Mesendoderm (in vitro differentiated cells): Measurements from ENCODE around the gene RNF222. TPM values are rescaled to one million over a fixed set of nuclear protein-coding genes. Genes with fewer than 3 reads are reported as not detected.

Experiments used
- DNase-seq: peaks from one replicate; pipeline ENCODE4 v3.0.0; 2013
- H2AK5ac ChIP-seq: 2 replicates; pipeline ENCODE4 v1.6.1; 2013; ENCODE audit warnings: low read length, inconsistent platforms
- H2BK120ac ChIP-seq: 2 replicates; pipeline ENCODE4 v1.6.1; 2013; ENCODE audit warnings: low read depth, mild to moderate bottlenecking, low read length, moderate library complexity, mixed read lengths
- H2BK15ac ChIP-seq: replicated peaks from 2 replicates; pipeline ENCODE4 v1.6.1; 2013; ENCODE audit warnings: low read depth, mild to moderate bottlenecking, moderate library complexity
- H2BK5ac ChIP-seq: 2 replicates; pipeline ENCODE4 v1.6.1; 2013; ENCODE audit warnings: low read length, inconsistent platforms
- H3K18ac ChIP-seq: 2 replicates; pipeline ENCODE4 v1.6.1; 2013; ENCODE audit warnings: mild to moderate bottlenecking, low read length, mixed read lengths
- H3K23ac ChIP-seq: one replicate; pipeline ENCODE4 v1.6.1; 2013; ENCODE audit warnings: low read length
- H3K27ac ChIP-seq: 2 replicates; pipeline ENCODE4 v1.5.1; 2013; ENCODE audit warnings: low read depth, mild to moderate bottlenecking, inconsistent platforms, low read length, moderate library complexity
- H3K27me3 ChIP-seq: 2 replicates; pipeline ENCODE4 v1.6.1; 2013; ENCODE audit warnings: low read length, control low read depth, mild to moderate bottlenecking, inconsistent platforms; ENCODE audit not compliant: insufficient read depth, poor library complexity
- H3K36me3 ChIP-seq: 2 replicates; pipeline ENCODE4 v1.6.1; 2013; ENCODE audit warnings: low read length, inconsistent platforms; ENCODE audit not compliant: control insufficient read depth, insufficient read depth
- H3K4ac ChIP-seq: one replicate; pipeline ENCODE4 v1.6.1; 2013; ENCODE audit warnings: low read depth, mild to moderate bottlenecking, low read length, moderate library complexity
- H3K4me1 ChIP-seq: 2 replicates; pipeline ENCODE4 v1.6.1; 2013; ENCODE audit warnings: low read depth, low read length, inconsistent platforms; ENCODE audit not compliant: control insufficient read depth
- H3K4me2 ChIP-seq: 2 replicates; pipeline ENCODE4 v1.6.1; 2013; ENCODE audit warnings: low read length
- H3K4me3 ChIP-seq: 2 replicates; pipeline ENCODE4 v1.5.1; 2013; ENCODE audit warnings: mild to moderate bottlenecking, low read length
- H3K56ac ChIP-seq: one replicate; pipeline ENCODE4 v1.6.1; 2013; ENCODE audit warnings: low read length
- H3K79me1 ChIP-seq: 2 replicates; pipeline ENCODE4 v1.6.1; 2013; ENCODE audit warnings: low read length, inconsistent platforms
- H3K79me2 ChIP-seq: 2 replicates; pipeline ENCODE4 v1.6.1; 2013; ENCODE audit warnings: mild to moderate bottlenecking, low read length; ENCODE audit not compliant: control insufficient read depth, insufficient read depth
- H3K9ac ChIP-seq: 2 replicates; pipeline ENCODE4 v1.6.1; 2013; ENCODE audit warnings: low read length, inconsistent platforms
- H4K5ac ChIP-seq: one replicate; pipeline ENCODE4 v1.6.1; 2013; ENCODE audit warnings: low read length
- H4K8ac ChIP-seq: one replicate; pipeline ENCODE4 v1.6.1; 2013; ENCODE audit warnings: low read depth, mild to moderate bottlenecking, control low read depth, low read length, moderate library complexity
- WGBS: extraction: QIAGEN DNeasy Blood & Tissue Kit; methylation state at CpG from one replicate; pipeline ENCODE4 v1.1.7; 2013; ENCODE audit warnings: low lambda C conversion rate, missing lambda C conversion rate; ENCODE audit not compliant: insufficient coverage; ENCODE audit errors: extremely low coverage; 5-methylcytosine and 5-hydroxymethylcytosine counted together
- polyA plus RNA-seq, 2 experiments: library from polyadenylated mRNA; stranded (reverse); fragments of 200-250 nt; gene quantifications; one replicate each; pipeline ENCODE4 v1.2.3, GENCODE V29; 2013

The RNF222 gene
- 0.08 TPM for polyA plus RNA-seq (2013, experiment 1 of 2)
- polyA plus RNA-seq (2013, experiment 2 of 2), result 0.08 TPM

- WGBS, result no CpG with 5 or more reads among the region's 13 CpGs
- Histone ChIP-seq H2BK15ac (no peak within 1 kb of the TSS), H3K23ac (no peak within 1 kb of the TSS), H4K8ac (no peak within 1 kb of the TSS), H3K18ac (no peak within 1 kb of the TSS), H3K79me2 (no peaks in the 10 kb centered on the region), H3K4me2 (no peak within 1 kb of the TSS), H3K79me1 (no peaks in the 10 kb centered on the region), H3K56ac (no peak within 1 kb of the TSS), H3K4ac (no peak within 1 kb of the TSS), H2BK5ac (no peak within 1 kb of the TSS), H3K27me3 (no peaks in the 10 kb centered on the region), H3K36me3 (no peaks in the 10 kb centered on the region), H2AK5ac (no peak within 1 kb of the TSS), H3K4me1 (no peaks in the 10 kb centered on the region), H4K5ac (no peak within 1 kb of the TSS), H2BK120ac (no peak within 1 kb of the TSS), H3K4me3 (no peak within 1 kb of the TSS), H3K27ac (no peak within 1 kb of the TSS), H3K9ac (no peak within 1 kb of the TSS)
- DNase-seq, result no peak
Measured at GRCh38 chr17:8397636-8398035, at the start of gene RNF222. TSS of gene RNF222 (minus strand) at chr17:8397827. CDS start at chr17:8393461, 4,366 bp downstream.

GRCh38 chr17:8445536-8445935, 47.9 kb upstream of the RNF222 start:
- no peak overlapping the region for H4K8ac ChIP-seq
- no peak overlapping the region for H3K18ac ChIP-seq
- peaks cover 18% of the 10 kb centered on the region for H3K79me1 ChIP-seq
- WGBS, result no CpG with 5 or more reads among the region's 4 CpGs
- H2BK15ac ChIP-seq, result no peak overlapping the region
- H3K79me2 ChIP-seq, result peaks cover 20% of the 10 kb centered on the region
- no peaks in the 10 kb centered on the region for H3K27me3 ChIP-seq
- H2BK120ac ChIP-seq, result no peak overlapping the region
- no peak overlapping the region for H3K56ac ChIP-seq
- H2AK5ac ChIP-seq, result no peak overlapping the region
- H3K9ac ChIP-seq, result no peak overlapping the region
- no peak overlapping the region for H3K27ac ChIP-seq
- no peaks in the 10 kb centered on the region for H3K4me1 ChIP-seq
- no peak for DNase-seq
- peaks cover 4% of the 10 kb centered on the region for H3K36me3 ChIP-seq
- H3K23ac ChIP-seq, result no peak overlapping the region
- H3K4ac ChIP-seq, result no peak overlapping the region
- no peak overlapping the region for H3K4me3 ChIP-seq
- H2BK5ac ChIP-seq, result no peak overlapping the region
- H4K5ac ChIP-seq, result no peak overlapping the region
- no peak overlapping the region for H3K4me2 ChIP-seq

GRCh38 chr17:8444494-8444893, 46.9 kb upstream of the RNF222 start:
- no peak overlapping the region for H2AK5ac ChIP-seq
- H3K27me3 ChIP-seq, result no peaks in the 10 kb centered on the region
- no peak overlapping the region for H3K18ac ChIP-seq
- no peak for DNase-seq
- H3K23ac ChIP-seq, result no peak overlapping the region
- peaks cover 20% of the 10 kb centered on the region for H3K79me1 ChIP-seq
- no CpG with 5 or more reads among the region's 4 CpGs for WGBS
- H3K4me3 ChIP-seq, result no peak overlapping the region
- no peak overlapping the region for H2BK120ac ChIP-seq
- no peak overlapping the region for H3K9ac ChIP-seq
- H4K5ac ChIP-seq, result no peak overlapping the region
- H3K4me1 ChIP-seq, result no peaks in the 10 kb centered on the region
- no peak overlapping the region for H2BK15ac ChIP-seq
- no peak overlapping the region for H3K4ac ChIP-seq
- peak overlapping the region; percentile 13 for H4K8ac ChIP-seq
- H2BK5ac ChIP-seq, result no peak overlapping the region
- H3K36me3 ChIP-seq, result peaks cover 4% of the 10 kb centered on the region
- H3K79me2 ChIP-seq, result peaks cover 26% of the 10 kb centered on the region
- H3K27ac ChIP-seq, result no peak overlapping the region
- H3K4me2 ChIP-seq, result no peak overlapping the region
- H3K56ac ChIP-seq, result no peak overlapping the region

- H3K56ac ChIP-seq, result no peak overlapping the region
- no peak overlapping the region for H3K23ac ChIP-seq
- no peak for DNase-seq
- H4K8ac ChIP-seq, result no peak overlapping the region
- no peak overlapping the region for H3K27ac ChIP-seq
- H3K27me3 ChIP-seq, result no peaks in the 10 kb centered on the region
- peaks cover 26% of the 10 kb centered on the region for H3K79me2 ChIP-seq
- H3K18ac ChIP-seq, result no peak overlapping the region
- peaks cover 3% of the 10 kb centered on the region for H3K36me3 ChIP-seq
- no peak overlapping the region for H2BK120ac ChIP-seq
- H3K79me1 ChIP-seq, result peaks cover 20% of the 10 kb centered on the region
- no peak overlapping the region for H3K9ac ChIP-seq
- H2BK15ac ChIP-seq, result no peak overlapping the region
- H4K5ac ChIP-seq, result no peak overlapping the region
- no peak overlapping the region for H2BK5ac ChIP-seq
- H3K4me2 ChIP-seq, result no peak overlapping the region
- no peak overlapping the region for H3K4me3 ChIP-seq
- WGBS, result no CpG with 5 or more reads among the region's 7 CpGs
- H3K4me1 ChIP-seq, result no peaks in the 10 kb centered on the region
- H3K4ac ChIP-seq, result no peak overlapping the region
- no peak overlapping the region for H2AK5ac ChIP-seq
Measured at GRCh38 chr17:8443756-8444155, 46.1 kb upstream of the RNF222 start.

GRCh38 chr17:8442310-8442709, 44.7 kb upstream of the RNF222 start:
- DNase-seq, result no peak
- WGBS, result no CpG with 5 or more reads among the region's 2 CpGs

GRCh38 chr17:8441690-8442089, 44.1 kb upstream of the RNF222 start:
- Histone ChIP-seq H3K18ac (no peak overlapping the region), H3K4me3 (no peak overlapping the region), H3K23ac (no peak overlapping the region), H3K27me3 (no peaks in the 10 kb centered on the region), H2BK5ac (no peak overlapping the region), H3K27ac (no peak overlapping the region), H3K4ac (no peak overlapping the region), H3K9ac (no peak overlapping the region), H3K79me1 (peaks cover 19% of the 10 kb centered on the region), H4K5ac (no peak overlapping the region), H2AK5ac (no peak overlapping the region), H3K79me2 (peaks cover 41% of the 10 kb centered on the region), H3K4me2 (no peak overlapping the region), H4K8ac (peak overlapping the region; percentile 5), H3K36me3 (peaks cover 1% of the 10 kb centered on the region), H3K4me1 (no peaks in the 10 kb centered on the region), H2BK15ac (no peak overlapping the region), H2BK120ac (no peak overlapping the region), H3K56ac (no peak overlapping the region)
- no CpG with 5 or more reads among the region's 2 CpGs for WGBS
- no peak for DNase-seq

More at GRCh38 chr17:8442310-8442709, 44.7 kb upstream of the RNF222 start:
- Histone ChIP-seq H4K5ac (no peak overlapping the region), H3K23ac (no peak overlapping the region), H3K79me2 (peaks cover 36% of the 10 kb centered on the region), H2BK15ac (no peak overlapping the region), H3K4me2 (no peak overlapping the region), H2AK5ac (no peak overlapping the region), H3K18ac (no peak overlapping the region), H3K27me3 (no peaks in the 10 kb centered on the region), H3K27ac (no peak overlapping the region), H3K9ac (no peak overlapping the region), H4K8ac (no peak overlapping the region), H3K4me3 (no peak overlapping the region), H3K36me3 (peaks cover 1% of the 10 kb centered on the region), H3K56ac (no peak overlapping the region), H2BK5ac (no peak overlapping the region), H3K4ac (no peak overlapping the region), H2BK120ac (no peak overlapping the region), H3K79me1 (peaks cover 19% of the 10 kb centered on the region), H3K4me1 (no peaks in the 10 kb centered on the region)
